Fibroblast of mammary gland (primary cell): ENCODE measurements around the gene C18orf32.
A peak's percentile ranks its signal among the peaks of the same experiment; 100 is the strongest.

Experiments
- DNase-seq: peaks from one replicate; pipeline ENCODE4 v3.0.0-alpha.2; 2010; ENCODE audit warnings: low read depth
- H3K4me3 ChIP-seq: 2 replicates; pipeline ENCODE4 v1.5.1; 2011; ENCODE audit warnings: low read depth, mild to moderate bottlenecking, low read length, moderate library complexity; ENCODE audit not compliant: control insufficient read depth
- TF ChIP-seq, protein P1 (sequence below): conservative IDR thresholded peaks from 2 replicates; pipeline ENCODE4 v1.5.1; 2011; ENCODE audit warnings: low read depth, low read length, inconsistent platforms; ENCODE audit not compliant: control insufficient read depth, insufficient read depth

Gene C18orf32

GRCh38 chr18:49491534-49491856 is 4.5 kb upstream of the C18orf32 start:
- TF ChIP-seq, protein P1, sequence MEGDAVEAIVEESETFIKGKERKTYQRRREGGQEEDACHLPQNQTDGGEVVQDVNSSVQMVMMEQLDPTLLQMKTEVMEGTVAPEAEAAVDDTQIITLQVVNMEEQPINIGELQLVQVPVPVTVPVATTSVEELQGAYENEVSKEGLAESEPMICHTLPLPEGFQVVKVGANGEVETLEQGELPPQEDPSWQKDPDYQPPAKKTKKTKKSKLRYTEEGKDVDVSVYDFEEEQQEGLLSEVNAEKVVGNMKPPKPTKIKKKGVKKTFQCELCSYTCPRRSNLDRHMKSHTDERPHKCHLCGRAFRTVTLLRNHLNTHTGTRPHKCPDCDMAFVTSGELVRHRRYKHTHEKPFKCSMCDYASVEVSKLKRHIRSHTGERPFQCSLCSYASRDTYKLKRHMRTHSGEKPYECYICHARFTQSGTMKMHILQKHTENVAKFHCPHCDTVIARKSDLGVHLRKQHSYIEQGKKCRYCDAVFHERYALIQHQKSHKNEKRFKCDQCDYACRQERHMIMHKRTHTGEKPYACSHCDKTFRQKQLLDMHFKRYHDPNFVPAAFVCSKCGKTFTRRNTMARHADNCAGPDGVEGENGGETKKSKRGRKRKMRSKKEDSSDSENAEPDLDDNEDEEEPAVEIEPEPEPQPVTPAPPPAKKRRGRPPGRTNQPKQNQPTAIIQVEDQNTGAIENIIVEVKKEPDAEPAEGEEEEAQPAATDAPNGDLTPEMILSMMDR: no peak
- peak; percentile 24 for DNase-seq
- peak overlapping the region; percentile 99 for H3K4me3 ChIP-seq

GRCh38 chr18:49490246-49490762 is 3.3 kb upstream of the C18orf32 start:
- TF ChIP-seq, protein P1: no peak
- H3K4me3 ChIP-seq: peak overlapping the region; percentile 99
- DNase-seq: peak; percentile 30

GRCh38 chr18:49487711-49488310 is 777 bp upstream of the C18orf32 start:
- no peak overlapping the region for H3K4me3 ChIP-seq
- TF ChIP-seq, protein P1: no peak
- peak; percentile 20 for DNase-seq

DNA sequence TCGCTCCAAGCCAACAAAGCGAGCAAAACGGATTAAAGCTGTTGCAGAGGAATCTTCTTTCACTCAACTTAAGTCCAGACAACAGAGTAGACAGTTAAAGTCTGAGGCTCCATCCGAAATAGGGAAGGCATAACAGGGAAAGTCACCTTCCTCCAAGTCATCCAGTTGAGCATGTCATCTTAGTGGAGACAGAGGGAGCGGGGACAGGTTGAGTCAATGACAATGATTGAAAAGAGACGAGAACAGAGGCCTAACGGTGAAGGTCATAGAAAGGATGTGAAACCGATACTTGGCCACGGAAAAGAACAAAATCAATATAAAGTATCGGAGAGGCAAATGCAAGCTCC is 455 bp downstream of the C18orf32 start:
- DNase-seq: peak; percentile 27
- H3K4me3 ChIP-seq: peak overlapping the region; percentile 89

DNA sequence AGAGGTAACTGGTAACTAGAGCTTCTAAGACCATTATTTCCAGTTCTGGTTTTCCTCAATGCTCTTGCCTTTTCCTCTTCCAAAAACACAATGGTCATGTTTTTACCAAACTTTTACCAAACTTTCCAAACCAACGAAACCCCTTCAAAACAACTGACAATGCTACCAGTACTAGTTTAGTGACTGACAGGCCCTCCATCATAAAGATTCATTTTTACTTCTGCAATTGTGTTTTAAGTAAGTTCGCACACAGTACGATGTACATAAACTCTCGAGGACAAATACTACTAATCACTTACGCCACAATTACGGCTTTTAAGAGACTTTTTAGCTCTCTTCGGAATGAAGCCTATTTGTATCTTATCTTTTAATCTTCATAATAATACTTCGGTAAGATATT is 900 bp downstream of the C18orf32 start:
- peak overlapping the region; percentile 89 for H3K4me3 ChIP-seq
- DNase-seq: peak; percentile 19
- TF ChIP-seq, protein P1: no peak

More for the DNA sequence above, 455 bp downstream of the C18orf32 start:
- TF ChIP-seq, protein P1: no peak

DNA sequence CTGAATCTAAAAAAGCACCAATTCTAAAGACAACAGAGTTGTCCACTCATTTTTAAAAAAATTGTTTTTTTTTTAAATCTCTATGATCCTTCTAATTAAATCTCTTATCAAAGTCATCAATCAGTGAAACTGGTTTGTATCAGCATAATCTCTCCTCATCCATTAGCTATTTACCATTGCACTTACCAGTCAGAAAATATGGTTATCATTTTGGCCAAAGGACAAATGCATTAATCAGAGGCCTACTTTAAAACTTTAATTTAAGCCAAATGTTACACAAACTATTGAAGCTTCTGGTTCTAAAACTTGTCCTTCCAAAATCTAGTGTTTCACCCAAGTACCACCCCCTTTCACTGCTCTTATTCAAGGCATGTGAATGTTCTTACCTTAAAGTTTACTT is 3.8 kb downstream of the C18orf32 start:
- no peak overlapping the region for H3K4me3 ChIP-seq
- no peak for DNase-seq
- TF ChIP-seq, protein P1: no peak

DNA sequence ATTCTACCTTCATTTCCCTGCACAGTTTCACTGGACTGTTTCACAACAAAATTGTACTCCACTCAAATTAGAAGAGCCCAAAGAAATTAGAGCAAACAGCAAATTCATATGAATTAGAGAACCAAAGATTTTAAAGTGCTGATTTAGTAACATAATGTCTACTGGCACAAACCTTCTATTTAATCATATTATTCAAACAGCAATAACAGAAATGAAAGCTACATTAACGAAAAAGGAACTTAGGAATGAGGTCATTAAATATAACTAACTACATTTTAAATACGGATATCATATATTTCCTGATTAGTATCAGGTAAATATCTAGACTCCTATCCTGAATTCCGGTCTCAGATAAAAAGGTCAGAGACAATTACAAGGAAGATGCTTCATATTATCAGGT is 5.1 kb downstream of the C18orf32 start:
- H3K4me3 ChIP-seq: no peak overlapping the region
- TF ChIP-seq, protein P1: no peak
- DNase-seq: no peak
